Vagina (tissue), 2 donors: ENCODE data around the gene FBXL7.

Experiments
- POLR2A ChIP-seq, 2 donors: fragments of 450-650 bp; IDR thresholded peaks; one replicate each; pipeline ENCODE4 v1.6.1; 2017; ENCODE audit warnings: antibody characterized with exemption in 2 of 2, mild to moderate bottlenecking in 2 of 2, moderate library complexity in 2 of 2
- POLR2AphosphoS5 ChIP-seq, 2 donors: sonication (generic); formaldehyde crosslinking; IDR thresholded peaks; one replicate each; pipeline ENCODE4 v1.9.0; 2017; ENCODE audit warnings: antibody characterized with exemption in 2 of 2, mild to moderate bottlenecking in 2 of 2, low read depth in 1 of 2; ENCODE audit not compliant: insufficient read depth in 1 of 2
- TF ChIP-seq, protein P1 (sequence below), 3 experiments: fragments of 450-650 bp in 2 of 3; fragments of 200-600 bp in 1 of 3; sonication (generic) in 1 of 3; IDR thresholded peaks; one replicate each; pipeline ENCODE4 v1.5.1; 2017 to 2019; ENCODE audit warnings: antibody characterized with exemption in 3 of 3, mild to moderate bottlenecking in 2 of 3, moderate library complexity in 2 of 3

DNA sequence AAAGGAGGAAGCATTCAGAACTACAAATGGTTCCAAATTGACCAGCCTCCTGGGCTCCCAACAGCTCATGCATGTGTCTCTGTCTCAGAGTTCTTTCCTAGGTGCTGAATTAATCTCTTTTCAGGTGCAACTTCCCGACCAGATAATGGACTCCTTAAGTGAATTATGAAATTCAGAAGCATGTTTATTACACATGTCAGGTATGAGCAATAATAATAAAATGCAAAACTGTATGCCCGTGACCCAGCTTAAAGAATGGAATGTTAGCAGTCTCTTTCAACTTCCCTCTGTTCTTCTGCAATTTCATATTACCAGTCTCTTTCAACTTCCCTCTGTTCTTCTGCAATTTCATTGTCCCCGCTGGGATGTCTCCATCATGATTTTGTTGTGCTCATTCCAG is 60.4 kb downstream of the FBXL7 start:
- TF ChIP-seq POLR2A (IDR thresholded peaks at IDR 0.05) (no peak), POLR2AphosphoS5 (IDR thresholded peaks at IDR 0.05; ENCODE audit: insufficient read depth in 1 of 2, low read depth in 1 of 2) (no peak)
- TF ChIP-seq, protein P1, sequence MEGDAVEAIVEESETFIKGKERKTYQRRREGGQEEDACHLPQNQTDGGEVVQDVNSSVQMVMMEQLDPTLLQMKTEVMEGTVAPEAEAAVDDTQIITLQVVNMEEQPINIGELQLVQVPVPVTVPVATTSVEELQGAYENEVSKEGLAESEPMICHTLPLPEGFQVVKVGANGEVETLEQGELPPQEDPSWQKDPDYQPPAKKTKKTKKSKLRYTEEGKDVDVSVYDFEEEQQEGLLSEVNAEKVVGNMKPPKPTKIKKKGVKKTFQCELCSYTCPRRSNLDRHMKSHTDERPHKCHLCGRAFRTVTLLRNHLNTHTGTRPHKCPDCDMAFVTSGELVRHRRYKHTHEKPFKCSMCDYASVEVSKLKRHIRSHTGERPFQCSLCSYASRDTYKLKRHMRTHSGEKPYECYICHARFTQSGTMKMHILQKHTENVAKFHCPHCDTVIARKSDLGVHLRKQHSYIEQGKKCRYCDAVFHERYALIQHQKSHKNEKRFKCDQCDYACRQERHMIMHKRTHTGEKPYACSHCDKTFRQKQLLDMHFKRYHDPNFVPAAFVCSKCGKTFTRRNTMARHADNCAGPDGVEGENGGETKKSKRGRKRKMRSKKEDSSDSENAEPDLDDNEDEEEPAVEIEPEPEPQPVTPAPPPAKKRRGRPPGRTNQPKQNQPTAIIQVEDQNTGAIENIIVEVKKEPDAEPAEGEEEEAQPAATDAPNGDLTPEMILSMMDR (IDR thresholded peaks at IDR 0.05) = no peak
